ENCODE measurements around the gene LFNG. TPM values are rescaled to one million over a fixed set of nuclear protein-coding genes. Genes with fewer than 3 reads are reported as not detected.

The LFNG gene
- total and polyA plus RNA-seq, 12 donors: 2.4 to 11.8 (median 9.0) TPM

GRCh38 chr7:2494191-2495130, 25.1 kb upstream of the LFNG start:
- no peak overlapping the region for H3K4me3 ChIP-seq
- peaks cover 16 to 52% (median 32%) of the 10 kb centered on the region in 9 donors for H3K4me1 ChIP-seq
- no peaks in the 10 kb centered on the region for H3K9me3 ChIP-seq
- H3K27me3 ChIP-seq: peaks cover 0 to 22% (median 6%) of the 10 kb centered on the region in 7 donors
- no peaks in the 10 kb centered on the region for H3K36me3 ChIP-seq
- WGBS, 2 donors: 56 to 61% methylated on average over 31 to 32 of the region's 32 CpGs
- peak overlapping the region in 1 of 10 donors; percentile 24 for H3K27ac ChIP-seq
- DNase-seq: no peak
- intact Hi-C loops (cut with DNase I): no loop called here
- TF ChIP-seq, protein P1, sequence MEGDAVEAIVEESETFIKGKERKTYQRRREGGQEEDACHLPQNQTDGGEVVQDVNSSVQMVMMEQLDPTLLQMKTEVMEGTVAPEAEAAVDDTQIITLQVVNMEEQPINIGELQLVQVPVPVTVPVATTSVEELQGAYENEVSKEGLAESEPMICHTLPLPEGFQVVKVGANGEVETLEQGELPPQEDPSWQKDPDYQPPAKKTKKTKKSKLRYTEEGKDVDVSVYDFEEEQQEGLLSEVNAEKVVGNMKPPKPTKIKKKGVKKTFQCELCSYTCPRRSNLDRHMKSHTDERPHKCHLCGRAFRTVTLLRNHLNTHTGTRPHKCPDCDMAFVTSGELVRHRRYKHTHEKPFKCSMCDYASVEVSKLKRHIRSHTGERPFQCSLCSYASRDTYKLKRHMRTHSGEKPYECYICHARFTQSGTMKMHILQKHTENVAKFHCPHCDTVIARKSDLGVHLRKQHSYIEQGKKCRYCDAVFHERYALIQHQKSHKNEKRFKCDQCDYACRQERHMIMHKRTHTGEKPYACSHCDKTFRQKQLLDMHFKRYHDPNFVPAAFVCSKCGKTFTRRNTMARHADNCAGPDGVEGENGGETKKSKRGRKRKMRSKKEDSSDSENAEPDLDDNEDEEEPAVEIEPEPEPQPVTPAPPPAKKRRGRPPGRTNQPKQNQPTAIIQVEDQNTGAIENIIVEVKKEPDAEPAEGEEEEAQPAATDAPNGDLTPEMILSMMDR (IDR thresholded peaks at IDR 0.05): no peak
- peak; percentile 20 to 52 (median 42) for ATAC-seq

GRCh38 chr7:2495418-2496299, 23.9 kb upstream of the LFNG start:
- Histone ChIP-seq H3K4me1 (peaks cover 13 to 40% (median 21%) of the 10 kb centered on the region in 9 donors), H3K27ac (no peak overlapping the region), H3K9me3 (no peaks in the 10 kb centered on the region), H3K36me3 (no peaks in the 10 kb centered on the region), H3K27me3 (peaks cover 0 to 22% (median 6%) of the 10 kb centered on the region in 7 donors), H3K4me3 (no peak overlapping the region)
- WGBS, 2 donors: 77 to 82% methylated on average over 25 of the region's 25 CpGs
- TF ChIP-seq, protein P1 (IDR thresholded peaks at IDR 0.05): no peak
- intact Hi-C loops (cut with DNase I): no loop called here
- DNase-seq (no peak), ATAC-seq (no peak)

DNA sequence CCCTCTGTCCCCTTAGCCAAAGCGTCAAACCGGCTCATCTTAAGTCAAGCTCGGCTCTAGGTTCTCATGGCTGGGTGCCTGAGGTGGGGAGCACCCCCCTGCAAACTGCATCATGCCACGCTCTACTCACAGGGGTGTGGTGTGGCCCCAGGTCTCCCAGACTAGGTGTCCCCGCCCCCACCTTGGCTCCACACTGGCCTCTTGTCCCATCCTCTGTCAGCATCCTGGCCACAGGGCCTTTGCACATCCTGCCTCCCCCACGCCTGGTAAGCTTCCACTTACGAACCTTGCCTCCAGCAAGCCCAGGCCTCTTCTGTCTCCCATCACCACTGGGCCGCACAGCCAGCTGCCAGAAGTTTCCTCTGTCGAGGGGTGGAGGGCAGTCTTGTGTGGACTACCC, 23.2 kb upstream of the LFNG start:
- peaks cover 0 to 22% (median 6%) of the 10 kb centered on the region in 7 donors for H3K27me3 ChIP-seq

More for the DNA sequence above, 23.2 kb upstream of the LFNG start:
- Histone ChIP-seq H3K4me1 (peaks cover 13 to 38% (median 20%) of the 10 kb centered on the region in 9 donors), H3K9me3 (no peaks in the 10 kb centered on the region), H3K27ac (no peak overlapping the region), H3K36me3 (no peaks in the 10 kb centered on the region), H3K4me3 (no peak overlapping the region)
- intact Hi-C loops (cut with DNase I): no loop called here
- no peak for DNase-seq
- TF ChIP-seq, protein P1 (IDR thresholded peaks at IDR 0.05): no peak
- no peak for ATAC-seq
- WGBS, 2 donors: 92 to 93% methylated on average over 9 of the region's 9 CpGs

Data from heart right ventricle (tissue), 16 donors.